WERI-Rb-1 (cell line): Measurements from ENCODE around the gene ANKH.

Source experiments
- DNase-seq: peaks from one replicate; pipeline ENCODE4 v3.0.0-alpha.2; 2020
- H3K27ac ChIP-seq: fragments of 250-450 bp; sonication (Bioruptor Pico); 2 replicates; pipeline ENCODE4 v1.5.1; 2020; ENCODE audit warnings: mild to moderate bottlenecking, moderate library complexity
- H3K27me3 ChIP-seq: fragments of 250-450 bp; sonication (Bioruptor Pico); 2 replicates; pipeline ENCODE4 v1.5.1; 2021; ENCODE audit warnings: mild to moderate bottlenecking, low read depth, moderate library complexity; ENCODE audit not compliant: insufficient read depth, severe bottlenecking
- H3K36me3 ChIP-seq: fragments of 250-450 bp; sonication (Bioruptor Pico); 2 replicates; pipeline ENCODE4 v1.5.1; 2020; ENCODE audit warnings: mild to moderate bottlenecking, moderate library complexity
- H3K4me3 ChIP-seq: 2 replicates; pipeline ENCODE4 v1.5.1; 2011; ENCODE audit warnings: low read depth, mild to moderate bottlenecking, control low read depth, low read length
- H3K9me3 ChIP-seq: fragments of 250-450 bp; sonication (Bioruptor Pico); 2 replicates; pipeline ENCODE4 v1.5.1; 2021; ENCODE audit warnings: mild to moderate bottlenecking, moderate library complexity; ENCODE audit not compliant: severe bottlenecking
- CTCF ChIP-seq: IDR thresholded peaks from 2 replicates; pipeline ENCODE4 v1.5.1; 2011; ENCODE audit warnings: low read depth, mild to moderate bottlenecking, control low read depth, inconsistent platforms, low read length

The ANKH gene

GRCh38 chr5:14662721-14663260 lies 208.8 kb downstream of the ANKH start:
- Histone ChIP-seq H3K36me3 (peaks cover 12% of the 10 kb centered on the region), H3K27ac (no peak overlapping the region), H3K4me3 (no peak overlapping the region), H3K9me3 (no peaks in the 10 kb centered on the region), H3K27me3 (no peaks in the 10 kb centered on the region)
- TF ChIP-seq CTCF = no peak
- DNase-seq = no peak

GRCh38 chr5:14660833-14661232 lies 210.7 kb downstream of the ANKH start:
- no peak for DNase-seq
- H3K36me3 ChIP-seq = no peaks in the 10 kb centered on the region; the same call in none of the 2 replicates
- H3K27me3 ChIP-seq = no peaks in the 10 kb centered on the region
- H3K4me3 ChIP-seq = no peak overlapping the region
- H3K9me3 ChIP-seq = no peaks in the 10 kb centered on the region
- no peak overlapping the region for H3K27ac ChIP-seq
- no peak for TF ChIP-seq CTCF

- DNase-seq = no peak
- no peaks in the 10 kb centered on the region for H3K27me3 ChIP-seq
- no peaks in the 10 kb centered on the region for H3K9me3 ChIP-seq
- H3K27ac ChIP-seq = no peak overlapping the region
- H3K4me3 ChIP-seq = no peak overlapping the region
- H3K36me3 ChIP-seq = no peaks in the 10 kb centered on the region; the same call in 1 of the 2 replicates
- no peak for TF ChIP-seq CTCF
Observed at GRCh38 chr5:14659821-14660607, 211.6 kb downstream of the ANKH start.

- no peaks in the 10 kb centered on the region for H3K27me3 ChIP-seq
- H3K27ac ChIP-seq = no peak overlapping the region
- no peak for TF ChIP-seq CTCF
- H3K9me3 ChIP-seq = no peaks in the 10 kb centered on the region
- DNase-seq = no peak
- H3K36me3 ChIP-seq = no peaks in the 10 kb centered on the region
- H3K4me3 ChIP-seq = no peak overlapping the region
Observed at GRCh38 chr5:14656898-14657297, 214.7 kb downstream of the ANKH start.

DNA sequence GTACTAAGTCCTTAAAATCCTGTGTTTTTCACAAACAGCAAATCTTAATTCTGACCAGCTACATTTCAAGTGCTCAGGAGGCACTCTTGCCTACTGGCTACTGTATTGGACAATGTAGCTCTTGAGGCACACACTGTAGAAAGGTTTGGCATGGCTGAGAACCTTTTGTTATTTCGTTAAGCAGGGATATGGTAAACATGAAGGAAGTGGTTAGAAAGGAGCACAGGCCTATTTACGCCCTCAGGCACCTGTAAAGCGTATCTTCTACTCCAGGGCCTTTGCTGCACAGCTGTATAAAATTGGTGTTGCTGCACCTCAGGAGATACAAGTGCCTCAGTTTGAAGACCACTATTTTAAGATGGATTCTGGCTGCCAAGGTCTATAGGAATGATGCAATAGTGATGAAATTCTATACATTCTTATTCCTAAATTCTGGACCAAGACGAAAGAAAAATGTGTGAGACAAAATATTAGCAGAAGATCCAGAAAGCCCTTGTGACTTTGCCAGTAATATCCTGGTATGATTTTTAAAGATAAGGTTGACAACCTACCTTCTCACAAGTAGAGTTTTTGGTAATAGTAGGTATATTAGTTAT lies 216.3 kb downstream of the ANKH start:
- no peak overlapping the region for H3K27ac ChIP-seq
- no peak for TF ChIP-seq CTCF
- no peaks in the 10 kb centered on the region for H3K36me3 ChIP-seq
- no peak for DNase-seq
- no peaks in the 10 kb centered on the region for H3K27me3 ChIP-seq
- no peak overlapping the region for H3K4me3 ChIP-seq
- H3K9me3 ChIP-seq = no peaks in the 10 kb centered on the region
